ENCODE results near the gene MRPL48.
A peak's percentile ranks its signal among the peaks of the same experiment; 100 is the strongest.

- TF ChIP-seq, protein P1, sequence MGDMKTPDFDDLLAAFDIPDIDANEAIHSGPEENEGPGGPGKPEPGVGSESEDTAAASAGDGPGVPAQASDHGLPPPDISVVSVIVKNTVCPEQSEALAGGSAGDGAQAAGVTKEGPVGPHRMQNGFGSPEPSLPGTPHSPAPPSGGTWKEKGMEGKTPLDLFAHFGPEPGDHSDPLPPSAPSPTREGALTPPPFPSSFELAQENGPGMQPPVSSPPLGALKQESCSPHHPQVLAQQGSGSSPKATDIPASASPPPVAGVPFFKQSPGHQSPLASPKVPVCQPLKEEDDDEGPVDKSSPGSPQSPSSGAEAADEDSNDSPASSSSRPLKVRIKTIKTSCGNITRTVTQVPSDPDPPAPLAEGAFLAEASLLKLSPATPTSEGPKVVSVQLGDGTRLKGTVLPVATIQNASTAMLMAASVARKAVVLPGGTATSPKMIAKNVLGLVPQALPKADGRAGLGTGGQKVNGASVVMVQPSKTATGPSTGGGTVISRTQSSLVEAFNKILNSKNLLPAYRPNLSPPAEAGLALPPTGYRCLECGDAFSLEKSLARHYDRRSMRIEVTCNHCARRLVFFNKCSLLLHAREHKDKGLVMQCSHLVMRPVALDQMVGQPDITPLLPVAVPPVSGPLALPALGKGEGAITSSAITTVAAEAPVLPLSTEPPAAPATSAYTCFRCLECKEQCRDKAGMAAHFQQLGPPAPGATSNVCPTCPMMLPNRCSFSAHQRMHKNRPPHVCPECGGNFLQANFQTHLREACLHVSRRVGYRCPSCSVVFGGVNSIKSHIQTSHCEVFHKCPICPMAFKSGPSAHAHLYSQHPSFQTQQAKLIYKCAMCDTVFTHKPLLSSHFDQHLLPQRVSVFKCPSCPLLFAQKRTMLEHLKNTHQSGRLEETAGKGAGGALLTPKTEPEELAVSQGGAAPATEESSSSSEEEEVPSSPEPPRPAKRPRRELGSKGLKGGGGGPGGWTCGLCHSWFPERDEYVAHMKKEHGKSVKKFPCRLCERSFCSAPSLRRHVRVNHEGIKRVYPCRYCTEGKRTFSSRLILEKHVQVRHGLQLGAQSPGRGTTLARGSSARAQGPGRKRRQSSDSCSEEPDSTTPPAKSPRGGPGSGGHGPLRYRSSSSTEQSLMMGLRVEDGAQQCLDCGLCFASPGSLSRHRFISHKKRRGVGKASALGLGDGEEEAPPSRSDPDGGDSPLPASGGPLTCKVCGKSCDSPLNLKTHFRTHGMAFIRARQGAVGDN (IDR thresholded peaks at IDR 0.05): no peak
- TF ChIP-seq, protein P2, sequence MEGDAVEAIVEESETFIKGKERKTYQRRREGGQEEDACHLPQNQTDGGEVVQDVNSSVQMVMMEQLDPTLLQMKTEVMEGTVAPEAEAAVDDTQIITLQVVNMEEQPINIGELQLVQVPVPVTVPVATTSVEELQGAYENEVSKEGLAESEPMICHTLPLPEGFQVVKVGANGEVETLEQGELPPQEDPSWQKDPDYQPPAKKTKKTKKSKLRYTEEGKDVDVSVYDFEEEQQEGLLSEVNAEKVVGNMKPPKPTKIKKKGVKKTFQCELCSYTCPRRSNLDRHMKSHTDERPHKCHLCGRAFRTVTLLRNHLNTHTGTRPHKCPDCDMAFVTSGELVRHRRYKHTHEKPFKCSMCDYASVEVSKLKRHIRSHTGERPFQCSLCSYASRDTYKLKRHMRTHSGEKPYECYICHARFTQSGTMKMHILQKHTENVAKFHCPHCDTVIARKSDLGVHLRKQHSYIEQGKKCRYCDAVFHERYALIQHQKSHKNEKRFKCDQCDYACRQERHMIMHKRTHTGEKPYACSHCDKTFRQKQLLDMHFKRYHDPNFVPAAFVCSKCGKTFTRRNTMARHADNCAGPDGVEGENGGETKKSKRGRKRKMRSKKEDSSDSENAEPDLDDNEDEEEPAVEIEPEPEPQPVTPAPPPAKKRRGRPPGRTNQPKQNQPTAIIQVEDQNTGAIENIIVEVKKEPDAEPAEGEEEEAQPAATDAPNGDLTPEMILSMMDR (IDR thresholded peaks at IDR 0.05 in 2 of 3, conservative IDR thresholded peaks at IDR 0.05 in 1 of 3; ENCODE audit: control insufficient read depth in 2 of 3, extremely low read depth in 1 of 3, insufficient read depth in 1 of 3, low read depth in 3 of 3, low read length in 3 of 3): no peak
- no peak for TF ChIP-seq TAF1 (IDR thresholded peaks at IDR 0.05; ENCODE audit: borderline replicate concordance, low read depth, low read length)
- no peak for TF ChIP-seq NRF1 (conservative IDR thresholded peaks at IDR 0.05; ENCODE audit: low read depth, low read length)
- no peak for TF ChIP-seq SIN3A (IDR thresholded peaks at IDR 0.05; ENCODE audit: low read depth, low read length)
- no peak for TF ChIP-seq MXI1 (IDR thresholded peaks at IDR 0.05; ENCODE audit: low read depth, low read length)
- no peak for TF ChIP-seq BCL11A (IDR thresholded peaks at IDR 0.05; ENCODE audit: low read depth, low read length)
- TF ChIP-seq CREB1 (IDR thresholded peaks at IDR 0.05; ENCODE audit: low read depth): no peak
- TF ChIP-seq MTA2 (IDR thresholded peaks at IDR 0.05; ENCODE audit: low read depth): 0 out of 2 replicates have a peak, but pooled peaks have one; percentile 16
- TF ChIP-seq HDAC6 (IDR thresholded peaks at IDR 0.05; ENCODE audit: unreplicated experiment): no peak
- TF ChIP-seq, protein P3, sequence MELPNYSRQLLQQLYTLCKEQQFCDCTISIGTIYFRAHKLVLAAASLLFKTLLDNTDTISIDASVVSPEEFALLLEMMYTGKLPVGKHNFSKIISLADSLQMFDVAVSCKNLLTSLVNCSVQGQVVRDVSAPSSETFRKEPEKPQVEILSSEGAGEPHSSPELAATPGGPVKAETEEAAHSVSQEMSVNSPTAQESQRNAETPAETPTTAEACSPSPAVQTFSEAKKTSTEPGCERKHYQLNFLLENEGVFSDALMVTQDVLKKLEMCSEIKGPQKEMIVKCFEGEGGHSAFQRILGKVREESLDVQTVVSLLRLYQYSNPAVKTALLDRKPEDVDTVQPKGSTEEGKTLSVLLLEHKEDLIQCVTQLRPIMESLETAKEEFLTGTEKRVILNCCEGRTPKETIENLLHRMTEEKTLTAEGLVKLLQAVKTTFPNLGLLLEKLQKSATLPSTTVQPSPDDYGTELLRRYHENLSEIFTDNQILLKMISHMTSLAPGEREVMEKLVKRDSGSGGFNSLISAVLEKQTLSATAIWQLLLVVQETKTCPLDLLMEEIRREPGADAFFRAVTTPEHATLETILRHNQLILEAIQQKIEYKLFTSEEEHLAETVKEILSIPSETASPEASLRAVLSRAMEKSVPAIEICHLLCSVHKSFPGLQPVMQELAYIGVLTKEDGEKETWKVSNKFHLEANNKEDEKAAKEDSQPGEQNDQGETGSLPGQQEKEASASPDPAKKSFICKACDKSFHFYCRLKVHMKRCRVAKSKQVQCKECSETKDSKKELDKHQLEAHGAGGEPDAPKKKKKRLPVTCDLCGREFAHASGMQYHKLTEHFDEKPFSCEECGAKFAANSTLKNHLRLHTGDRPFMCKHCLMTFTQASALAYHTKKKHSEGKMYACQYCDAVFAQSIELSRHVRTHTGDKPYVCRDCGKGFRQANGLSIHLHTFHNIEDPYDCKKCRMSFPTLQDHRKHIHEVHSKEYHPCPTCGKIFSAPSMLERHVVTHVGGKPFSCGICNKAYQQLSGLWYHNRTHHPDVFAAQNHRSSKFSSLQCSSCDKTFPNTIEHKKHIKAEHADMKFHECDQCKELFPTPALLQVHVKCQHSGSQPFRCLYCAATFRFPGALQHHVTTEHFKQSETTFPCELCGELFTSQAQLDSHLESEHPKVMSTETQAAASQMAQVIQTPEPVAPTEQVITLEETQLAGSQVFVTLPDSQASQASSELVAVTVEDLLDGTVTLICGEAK (IDR thresholded peaks at IDR 0.05; ENCODE audit: borderline replicate concordance): no peak
- TF ChIP-seq, protein P4, sequence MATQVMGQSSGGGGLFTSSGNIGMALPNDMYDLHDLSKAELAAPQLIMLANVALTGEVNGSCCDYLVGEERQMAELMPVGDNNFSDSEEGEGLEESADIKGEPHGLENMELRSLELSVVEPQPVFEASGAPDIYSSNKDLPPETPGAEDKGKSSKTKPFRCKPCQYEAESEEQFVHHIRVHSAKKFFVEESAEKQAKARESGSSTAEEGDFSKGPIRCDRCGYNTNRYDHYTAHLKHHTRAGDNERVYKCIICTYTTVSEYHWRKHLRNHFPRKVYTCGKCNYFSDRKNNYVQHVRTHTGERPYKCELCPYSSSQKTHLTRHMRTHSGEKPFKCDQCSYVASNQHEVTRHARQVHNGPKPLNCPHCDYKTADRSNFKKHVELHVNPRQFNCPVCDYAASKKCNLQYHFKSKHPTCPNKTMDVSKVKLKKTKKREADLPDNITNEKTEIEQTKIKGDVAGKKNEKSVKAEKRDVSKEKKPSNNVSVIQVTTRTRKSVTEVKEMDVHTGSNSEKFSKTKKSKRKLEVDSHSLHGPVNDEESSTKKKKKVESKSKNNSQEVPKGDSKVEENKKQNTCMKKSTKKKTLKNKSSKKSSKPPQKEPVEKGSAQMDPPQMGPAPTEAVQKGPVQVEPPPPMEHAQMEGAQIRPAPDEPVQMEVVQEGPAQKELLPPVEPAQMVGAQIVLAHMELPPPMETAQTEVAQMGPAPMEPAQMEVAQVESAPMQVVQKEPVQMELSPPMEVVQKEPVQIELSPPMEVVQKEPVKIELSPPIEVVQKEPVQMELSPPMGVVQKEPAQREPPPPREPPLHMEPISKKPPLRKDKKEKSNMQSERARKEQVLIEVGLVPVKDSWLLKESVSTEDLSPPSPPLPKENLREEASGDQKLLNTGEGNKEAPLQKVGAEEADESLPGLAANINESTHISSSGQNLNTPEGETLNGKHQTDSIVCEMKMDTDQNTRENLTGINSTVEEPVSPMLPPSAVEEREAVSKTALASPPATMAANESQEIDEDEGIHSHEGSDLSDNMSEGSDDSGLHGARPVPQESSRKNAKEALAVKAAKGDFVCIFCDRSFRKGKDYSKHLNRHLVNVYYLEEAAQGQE (IDR thresholded peaks at IDR 0.05; ENCODE audit: low read depth, low read length): no peak
Observed at GRCh38 chr11:73759610-73760134, 28.0 kb upstream of the MRPL48 start.
